Uterus (tissue), 4 donors: ENCODE results near the gene PFDN2. TPM values are rescaled to one million over a fixed set of nuclear protein-coding genes. Genes with fewer than 3 reads are reported as not detected.

ENCODE experiments used
- DNase-seq, 2 donors: peaks; one replicate each; pipeline ENCODE4 v3.0.0-alpha.2; 2019 to 2020
- H3K27ac ChIP-seq, 2 donors: fragments of 200-600 bp; sonication (generic); 1 replicate in 1 of 2; 2 replicates in 1 of 2; pipeline ENCODE4 v1.5.1; 2016 to 2018
- H3K27me3 ChIP-seq, 2 donors: fragments of 200-600 bp; sonication (generic); one replicate each; pipeline ENCODE4 v1.5.1; 2018 to 2019; ENCODE audit warnings: control low read depth in 1 of 2
- H3K36me3 ChIP-seq, 2 donors: fragments of 200-600 bp; sonication (generic); one replicate each; pipeline ENCODE4 v1.5.1; 2019; ENCODE audit warnings: control low read depth in 1 of 2
- H3K4me1 ChIP-seq, 2 donors: fragments of 200-600 bp; sonication (generic); one replicate each; pipeline ENCODE4 v1.5.1; 2018 to 2019; ENCODE audit warnings: control low read depth in 1 of 2
- H3K4me3 ChIP-seq, 2 donors: fragments of 200-600 bp; sonication (generic); 1 replicate in 1 of 2; 2 replicates in 1 of 2; pipeline ENCODE4 v1.5.1; 2018 to 2019; ENCODE audit warnings: mild to moderate bottlenecking in 1 of 2
- H3K9me3 ChIP-seq, 2 donors: fragments of 200-600 bp; sonication (generic); one replicate each; pipeline ENCODE4 v1.5.1; 2019; ENCODE audit warnings: control low read depth in 1 of 2
- POLR2A ChIP-seq, 2 donors: fragments of 450-650 bp; IDR thresholded peaks; one replicate each; pipeline ENCODE4 v1.6.1; 2016; ENCODE audit warnings: antibody characterized with exemption in 2 of 2, mild to moderate bottlenecking in 1 of 2, moderate library complexity in 1 of 2
- intact Hi-C: fragments of 100-400 bp; cut with DNase I; formaldehyde crosslinking; loops from one replicate; pipeline ENCODE4 v1.15.1; 2023; ENCODE audit warnings: low total_unique reads
- total RNA-seq, 4 donors: library from RNA; depleted of rRNA in 3 of 4; stranded (reverse); fragments of >200 nt in 3 of 4; gene quantifications; one replicate each; pipeline versions ENCODE4 v1.1.0 to v1.2.4, GENCODE V29; 2014 to 2023
- TF ChIP-seq, protein P1 (sequence below), 4 experiments: fragments of 200-600 bp in 2 of 4; fragments of 450-650 bp in 2 of 4; sonication (generic) in 2 of 4; IDR thresholded peaks; one replicate each; pipeline ENCODE4 v1.5.1; 2016 to 2019; ENCODE audit warnings: antibody characterized with exemption in 4 of 4, mild to moderate bottlenecking in 2 of 4, moderate library complexity in 1 of 4
- donor health status: DM: yes; HTN: yes; CAD: no.

The PFDN2 gene
- total RNA-seq, 4 donors from 2014 or later, result 3.3 to 38.9 (median 29.8) TPM

- peaks cover 7 to 16% of the 10 kb centered on the region in 2 donors for H3K4me1 ChIP-seq
- intact Hi-C loops, result no loop called here
- TF ChIP-seq POLR2A (IDR thresholded peaks at IDR 0.05), result no peak
- TF ChIP-seq, protein P1, sequence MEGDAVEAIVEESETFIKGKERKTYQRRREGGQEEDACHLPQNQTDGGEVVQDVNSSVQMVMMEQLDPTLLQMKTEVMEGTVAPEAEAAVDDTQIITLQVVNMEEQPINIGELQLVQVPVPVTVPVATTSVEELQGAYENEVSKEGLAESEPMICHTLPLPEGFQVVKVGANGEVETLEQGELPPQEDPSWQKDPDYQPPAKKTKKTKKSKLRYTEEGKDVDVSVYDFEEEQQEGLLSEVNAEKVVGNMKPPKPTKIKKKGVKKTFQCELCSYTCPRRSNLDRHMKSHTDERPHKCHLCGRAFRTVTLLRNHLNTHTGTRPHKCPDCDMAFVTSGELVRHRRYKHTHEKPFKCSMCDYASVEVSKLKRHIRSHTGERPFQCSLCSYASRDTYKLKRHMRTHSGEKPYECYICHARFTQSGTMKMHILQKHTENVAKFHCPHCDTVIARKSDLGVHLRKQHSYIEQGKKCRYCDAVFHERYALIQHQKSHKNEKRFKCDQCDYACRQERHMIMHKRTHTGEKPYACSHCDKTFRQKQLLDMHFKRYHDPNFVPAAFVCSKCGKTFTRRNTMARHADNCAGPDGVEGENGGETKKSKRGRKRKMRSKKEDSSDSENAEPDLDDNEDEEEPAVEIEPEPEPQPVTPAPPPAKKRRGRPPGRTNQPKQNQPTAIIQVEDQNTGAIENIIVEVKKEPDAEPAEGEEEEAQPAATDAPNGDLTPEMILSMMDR (IDR thresholded peaks at IDR 0.05), result no peak
These were observed 3.3 kb downstream of the PFDN2 start for GRCh38 chr1:161114556-161114955.

GRCh38 chr1:161113915-161114314, 3.9 kb downstream of the PFDN2 start:
- no peaks in the 10 kb centered on the region for H3K9me3 ChIP-seq
- H3K27me3 ChIP-seq, result no peaks in the 10 kb centered on the region
- DNase-seq, result no peak
- TF ChIP-seq POLR2A (IDR thresholded peaks at IDR 0.05), result no peak
- TF ChIP-seq, protein P1 (IDR thresholded peaks at IDR 0.05), result no peak
- H3K4me1 ChIP-seq, result peaks cover 5 to 14% of the 10 kb centered on the region in 2 donors
- no peaks in the 10 kb centered on the region for H3K36me3 ChIP-seq
- no peak overlapping the region for H3K4me3 ChIP-seq
- intact Hi-C loops, result no loop called here
- no peak overlapping the region for H3K27ac ChIP-seq

More at GRCh38 chr1:161114556-161114955, 3.3 kb downstream of the PFDN2 start:
- Histone ChIP-seq H3K27ac (no peak overlapping the region), H3K9me3 (no peaks in the 10 kb centered on the region), H3K4me3 (no peak overlapping the region), H3K27me3 (no peaks in the 10 kb centered on the region), H3K36me3 (no peaks in the 10 kb centered on the region)
- DNase-seq, result no peak

GRCh38 chr1:161111527-161111926, 6.3 kb downstream of the PFDN2 start:
- H3K27ac ChIP-seq, result no peak overlapping the region
- H3K4me3 ChIP-seq, result no peak overlapping the region
- peaks cover 0 to 2% of the 10 kb centered on the region in 2 donors for H3K4me1 ChIP-seq
- H3K36me3 ChIP-seq, result no peaks in the 10 kb centered on the region
- DNase-seq, result no peak
- no peaks in the 10 kb centered on the region for H3K27me3 ChIP-seq
- TF ChIP-seq, protein P1 (IDR thresholded peaks at IDR 0.05), result no peak
- TF ChIP-seq POLR2A (IDR thresholded peaks at IDR 0.05), result no peak
- H3K9me3 ChIP-seq, result no peaks in the 10 kb centered on the region
- intact Hi-C loops, result no loop called here

DNA sequence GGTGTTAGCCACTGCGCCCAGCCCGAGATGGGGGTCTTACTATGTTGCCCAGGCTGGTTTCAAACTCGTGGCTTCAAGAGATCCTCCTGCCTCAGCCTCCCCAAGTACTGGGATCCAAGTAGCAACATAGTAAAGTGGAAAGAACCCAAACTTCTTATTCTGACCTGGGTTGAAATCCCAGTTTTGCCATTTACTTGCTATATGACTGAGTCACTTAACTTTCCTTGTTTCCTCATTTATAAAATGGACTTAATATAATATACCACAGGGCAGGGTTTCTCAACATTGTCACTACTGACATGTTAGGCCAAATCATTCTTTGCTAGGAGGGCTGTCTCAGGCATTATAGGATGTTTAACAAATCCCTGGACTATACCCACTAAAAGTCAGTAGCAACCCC, 6.7 kb downstream of the PFDN2 start:
- no peak overlapping the region for H3K4me3 ChIP-seq
- no peak for DNase-seq
- TF ChIP-seq, protein P1 (IDR thresholded peaks at IDR 0.05), result no peak
- no peak for TF ChIP-seq POLR2A (IDR thresholded peaks at IDR 0.05)
- H3K27me3 ChIP-seq, result no peaks in the 10 kb centered on the region
- intact Hi-C loops, result no loop called here
- no peaks in the 10 kb centered on the region for H3K4me1 ChIP-seq
- no peak overlapping the region for H3K27ac ChIP-seq
- no peaks in the 10 kb centered on the region for H3K36me3 ChIP-seq
- no peaks in the 10 kb centered on the region for H3K9me3 ChIP-seq

GRCh38 chr1:161106431-161106830, 11.4 kb downstream of the PFDN2 start:
- Histone ChIP-seq H3K9me3 (no peaks in the 10 kb centered on the region), H3K4me1 (no peaks in the 10 kb centered on the region), H3K4me3 (no peak overlapping the region), H3K27me3 (no peaks in the 10 kb centered on the region), H3K36me3 (no peaks in the 10 kb centered on the region), H3K27ac (no peak overlapping the region)
- TF ChIP-seq, protein P1 (IDR thresholded peaks at IDR 0.05), result no peak
- TF ChIP-seq POLR2A (IDR thresholded peaks at IDR 0.05), result no peak
- intact Hi-C loops, result no loop called here
- no peak for DNase-seq
